IMR-90 (cell line): Measurements from ENCODE around the gene TMEM219.

Experiments used
- CEBPB ChIP-seq: IDR thresholded peaks from 2 replicates; pipeline ENCODE4 v1.6.1; 2012; ENCODE audit warnings: low read depth, low read length, improper control_type of control experiment
- CTCF ChIP-seq: conservative IDR thresholded peaks from 2 replicates; pipeline ENCODE4 v1.5.1; 2012; ENCODE audit warnings: mild to moderate bottlenecking, low read depth, low read length, improper control_type of control experiment
- ELK1 ChIP-seq: fragments of 150-350 bp; IDR thresholded peaks from 2 replicates; pipeline ENCODE4 v1.6.1; 2016; ENCODE audit warnings: low read depth, mild to moderate bottlenecking, low read length, moderate library complexity, borderline replicate concordance
- MAFK ChIP-seq: IDR thresholded peaks from 2 replicates; pipeline ENCODE4 v1.6.1; 2012; ENCODE audit warnings: low read depth, low read length, improper control_type of control experiment
- MAZ ChIP-seq: IDR thresholded peaks from 2 replicates; pipeline ENCODE4 v1.6.1; 2012; ENCODE audit warnings: low read depth, mild to moderate bottlenecking, low read length, improper control_type of control experiment, moderate library complexity, borderline replicate concordance
- NFE2L2 ChIP-seq: fragments of 150-350 bp; IDR thresholded peaks from 2 replicates; pipeline ENCODE4 v1.6.1; 2016; ENCODE audit warnings: low read depth, mild to moderate bottlenecking, low read length
- POLR2A ChIP-seq: IDR thresholded peaks from 2 replicates; pipeline ENCODE4 v1.6.1; 2012; ENCODE audit warnings: mild to moderate bottlenecking, low read depth, low read length
- RAD21 ChIP-seq: IDR thresholded peaks from 2 replicates; pipeline ENCODE4 v1.6.1; 2012; ENCODE audit warnings: low read length, improper control_type of control experiment
- SMC3 ChIP-seq: fragments of 150-350 bp; IDR thresholded peaks from 2 replicates; pipeline ENCODE4 v1.6.1; 2016; ENCODE audit warnings: low read depth, mild to moderate bottlenecking, antibody characterized with exemption, low read length, moderate library complexity
- USF2 ChIP-seq: fragments of 150-350 bp; IDR thresholded peaks from 2 replicates; pipeline ENCODE4 v1.6.1; 2017; ENCODE audit warnings: mild to moderate bottlenecking, antibody characterized with exemption, low read length, low read depth

- TF ChIP-seq NFE2L2: no peak
- TF ChIP-seq CTCF: no peak
- no peak for TF ChIP-seq POLR2A
- no peak for TF ChIP-seq USF2
- no peak for TF ChIP-seq CEBPB
- TF ChIP-seq MAZ: no peak
- no peak for TF ChIP-seq ELK1
- TF ChIP-seq SMC3: no peak
- no peak for TF ChIP-seq RAD21
- TF ChIP-seq MAFK: no peak
These were observed 32.9 kb downstream of the TMEM219 start for GRCh38 chr16:29994600-29995323.
